NB4 (cell line): ENCODE data around the gene GRHL1.

Experiments used
- CTCF ChIP-seq: IDR thresholded peaks from one replicate; pipeline ENCODE4 v1.5.1; 2012; ENCODE audit warnings: low read depth, low read length
- MAX ChIP-seq: IDR thresholded peaks from 2 replicates; pipeline ENCODE4 v1.6.1; 2011; ENCODE audit warnings: low read depth, low read length
- MYC ChIP-seq: IDR thresholded peaks from 2 replicates; pipeline ENCODE4 v1.6.1; 2011; ENCODE audit warnings: low read depth, low read length
- POLR2A ChIP-seq: IDR thresholded peaks from 2 replicates; pipeline ENCODE4 v1.6.1; 2011; ENCODE audit warnings: mild to moderate bottlenecking; ENCODE audit not compliant: insufficient read length; ENCODE audit errors: extremely low read depth

- no peak for TF ChIP-seq CTCF
- TF ChIP-seq POLR2A, result no peak
- no peak for TF ChIP-seq MYC
- peak; percentile 40; the same call in 1 of the 2 replicates for TF ChIP-seq MAX
Observed at GRCh38 chr2:10028407-10028987, 77.0 kb downstream of the GRHL1 start.
